A673 (cell line): Measurements from ENCODE around the gene TAF6. TPM values are rescaled to one million over a fixed set of nuclear protein-coding genes. Genes with fewer than 3 reads are reported as not detected.
A peak's percentile ranks its signal among the peaks of the same experiment; 100 is the strongest.

ENCODE experiments used
- BruUV-seq: library from RNA; stranded (reverse); fragments of 400-500 nt; replicated peaks from 2 replicates; lab custom pipeline; 2021; lab: Mats Ljungman, UMichigan
- CTCF ChIA-PET: fragments of 300-600 bp; sonication (Branson Sonifier 250); formaldehyde crosslinking; loops from one replicate; lab custom pipeline; 2022; ENCODE audit warnings: antibody characterized with exemption; lab: Charles Lee
- POLR2A ChIA-PET: fragments of 300-600 bp; sonication (Branson Sonifier 250); formaldehyde crosslinking; loops from one replicate; lab custom pipeline; 2022; ENCODE audit warnings: antibody characterized with exemption; ENCODE audit not compliant: low non-redundant PET; lab: Charles Lee
- DNase-seq: peaks from one replicate; pipeline ENCODE4 v3.0.0-alpha.2; 2015; ENCODE audit warnings: low spot score
- H3K27ac ChIP-seq: fragments of 200-600 bp; sonication (generic); 2 replicates; pipeline ENCODE4 v1.5.1; 2016; ENCODE audit warnings: mixed run types, low read depth, mild to moderate bottlenecking, mixed read lengths, antibody characterized with exemption, low read length; ENCODE audit not compliant: poor library complexity, severe bottlenecking
- H3K27me3 ChIP-seq: fragments of 200-600 bp; sonication (generic); replicated peaks from 2 replicates; pipeline ENCODE4 v1.6.1; 2017; ENCODE audit warnings: mixed run types, low read depth, mild to moderate bottlenecking, mixed read lengths, antibody characterized with exemption, low read length; ENCODE audit not compliant: insufficient read depth, poor library complexity
- H3K36me3 ChIP-seq: fragments of 200-600 bp; sonication (generic); 2 replicates; pipeline ENCODE4 v1.6.1; 2016; ENCODE audit warnings: mixed run types, mild to moderate bottlenecking, mixed read lengths, antibody characterized with exemption, low read length; ENCODE audit not compliant: insufficient read depth, poor library complexity, severe bottlenecking
- H3K4me1 ChIP-seq: fragments of 200-600 bp; sonication (generic); 2 replicates; pipeline ENCODE4 v1.6.1; 2017; ENCODE audit warnings: mixed run types, mild to moderate bottlenecking, mixed read lengths, antibody characterized with exemption, low read length; ENCODE audit not compliant: insufficient read depth, poor library complexity, severe bottlenecking
- H3K4me3 ChIP-seq: fragments of 200-600 bp; sonication (generic); 2 replicates; pipeline ENCODE4 v1.5.1; 2016; ENCODE audit warnings: low read depth, mixed run types, mild to moderate bottlenecking, mixed read lengths, low read length; ENCODE audit not compliant: poor library complexity, severe bottlenecking
- H3K9me3 ChIP-seq: fragments of 200-600 bp; sonication (generic); 2 replicates; pipeline ENCODE4 v1.6.1; 2016; ENCODE audit warnings: mixed run types, low read depth, mild to moderate bottlenecking, mixed read lengths, antibody characterized with exemption, low read length; ENCODE audit not compliant: poor library complexity, severe bottlenecking
- CTCF ChIP-seq: fragments of 300-800, 200-600 bp; sonication (generic); conservative IDR thresholded peaks from 2 replicates; pipeline ENCODE4 v1.5.1; 2017; ENCODE audit warnings: low read depth, mild to moderate bottlenecking, antibody characterized with exemption, low read length, moderate library complexity, mixed read lengths
- EZH2 ChIP-seq: fragments of 200-600 bp; sonication (generic); IDR thresholded peaks from 2 replicates; pipeline ENCODE4 v1.6.1; 2017; ENCODE audit warnings: borderline replicate concordance, low read depth, mild to moderate bottlenecking, mixed read lengths, antibody characterized with exemption, low read length; ENCODE audit not compliant: poor library complexity, severe bottlenecking
- intact Hi-C: fragments of 100-400 bp; cut with micrococcal nuclease; formaldehyde crosslinking; loops from one replicate; pipeline ENCODE4 v1.10.0; 2022; ENCODE audit not compliant: unreplicated experiment
- total RNA-seq: library from RNA; stranded (reverse); gene quantifications from 2 replicates; pipeline ENCODE4 v1.2.3, GENCODE V29; 2021

TAF6 gene
- total RNA-seq, 1 experiment from 2014 or later = 97.3 TPM

- no peak for TF ChIP-seq CTCF
- no peak for TF ChIP-seq EZH2
- DNase-seq = no peak
- Histone ChIP-seq H3K27ac (no peak overlapping the region), H3K9me3 (no peaks in the 10 kb centered on the region), H3K4me1 (peaks cover 8% of the 10 kb centered on the region), H3K36me3 (peaks cover 66% of the 10 kb centered on the region), H3K4me3 (no peak overlapping the region), H3K27me3 (no peaks in the 10 kb centered on the region)
- BruUV-seq = TSS peak; percentile 94
- CTCF ChIA-PET = no interaction called here
- POLR2A ChIA-PET = no interaction called here
- intact Hi-C loops = no loop called here
Observed at GRCh38 chr7:100107125-100107737, 11.9 kb downstream of the TAF6 start.

GRCh38 chr7:100106633-100107032 is 12.5 kb downstream of the TAF6 start:
- H3K9me3 ChIP-seq = no peaks in the 10 kb centered on the region
- no peak for DNase-seq
- no peak overlapping the region for H3K4me3 ChIP-seq
- H3K4me1 ChIP-seq = peaks cover 8% of the 10 kb centered on the region
- no peaks in the 10 kb centered on the region for H3K27me3 ChIP-seq
- peaks cover 60% of the 10 kb centered on the region for H3K36me3 ChIP-seq
- intact Hi-C loops = no loop called here
- POLR2A ChIA-PET = no interaction called here
- no TSS peak for BruUV-seq
- CTCF ChIA-PET = no interaction called here
- no peak for TF ChIP-seq EZH2
- TF ChIP-seq CTCF = no peak
- H3K27ac ChIP-seq = no peak overlapping the region

GRCh38 chr7:100105534-100105933 is 13.6 kb downstream of the TAF6 start:
- CTCF ChIA-PET = no interaction called here
- Histone ChIP-seq H3K27me3 (no peaks in the 10 kb centered on the region), H3K9me3 (no peaks in the 10 kb centered on the region), H3K27ac (no peak overlapping the region), H3K4me3 (no peak overlapping the region), H3K4me1 (peaks cover 8% of the 10 kb centered on the region), H3K36me3 (peaks cover 49% of the 10 kb centered on the region)
- TF ChIP-seq CTCF (no peak), EZH2 (no peak)
- intact Hi-C loops = no loop called here
- no TSS peak for BruUV-seq
- DNase-seq = no peak
- POLR2A ChIA-PET = no interaction called here
